ENCODE measurements around the gene CFAP221. TPM values are rescaled to one million over a fixed set of nuclear protein-coding genes. Genes with fewer than 3 reads are reported as not detected.
A peak's percentile ranks its signal among the peaks of the same experiment; 100 is the strongest.

The CFAP221 gene
- total RNA-seq, 1 donor from 2014 or later = 1.0 TPM

- intact Hi-C loops (cut with micrococcal nuclease) = no loop called here
- Histone ChIP-seq H3K4me1 (peaks cover 4% of the 10 kb centered on the region), H3K4me3 (peak within 1 kb of the TSS; percentile 54), H3K27me3 (ENCODE audit: low read depth) (peaks cover 67% of the 10 kb centered on the region), H3K27ac (replicated peaks) (no peak within 1 kb of the TSS), H3K9me3 (replicated peaks) (no peaks in the 10 kb centered on the region), H3K36me3 (no peaks in the 10 kb centered on the region)
- DNase-seq = no peak
- no peak for TF ChIP-seq CTCF (IDR thresholded peaks at IDR 0.05; ENCODE audit: borderline replicate concordance)
These were observed 20.1 kb upstream of the CFAP221 start, which contains the start of gene SCTR for GRCh38 chr2:119523952-119524694. Gene SCTR, minus strand, starts transcription at chr2:119524483. Its CDS starts 257 bp downstream, at chr2:119524226.

DNA sequence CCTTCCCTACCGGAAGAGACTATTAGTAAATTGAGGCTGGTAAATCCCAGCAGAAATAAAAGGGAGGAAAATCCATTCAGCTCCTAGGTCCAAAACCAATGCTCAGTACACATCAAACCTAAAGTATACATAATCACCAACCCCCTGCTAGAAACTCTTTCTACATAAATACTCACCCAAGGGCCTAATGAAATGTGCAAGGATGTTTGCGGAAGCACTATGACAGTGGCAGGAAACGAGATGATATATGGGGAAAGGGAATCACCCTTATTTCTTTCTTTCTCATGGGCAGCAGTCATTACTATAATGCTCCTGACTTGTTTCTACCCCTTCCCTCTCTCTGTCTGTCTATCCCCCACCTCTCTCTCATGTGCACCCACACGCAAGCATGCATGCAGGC lies 18.6 kb upstream of the CFAP221 start:
- Histone ChIP-seq H3K4me3 (no peak overlapping the region), H3K36me3 (no peaks in the 10 kb centered on the region), H3K9me3 (replicated peaks) (no peaks in the 10 kb centered on the region), H3K27ac (replicated peaks) (no peak overlapping the region), H3K4me1 (peaks cover 4% of the 10 kb centered on the region), H3K27me3 (ENCODE audit: low read depth) (peaks cover 77% of the 10 kb centered on the region)
- no peak for DNase-seq
- intact Hi-C loops (cut with micrococcal nuclease) = no loop called here
- TF ChIP-seq CTCF (IDR thresholded peaks at IDR 0.05; ENCODE audit: borderline replicate concordance) = no peak

- no peak for TF ChIP-seq CTCF (IDR thresholded peaks at IDR 0.05; ENCODE audit: borderline replicate concordance)
- DNase-seq = no peak
- intact Hi-C loops (cut with micrococcal nuclease) = no loop called here
- H3K4me1 ChIP-seq = peaks cover 4% of the 10 kb centered on the region
- H3K4me3 ChIP-seq = no peak overlapping the region
- peaks cover 15% of the 10 kb centered on the region for H3K9me3 ChIP-seq (replicated peaks)
- no peaks in the 10 kb centered on the region for H3K36me3 ChIP-seq
- peaks cover 60% of the 10 kb centered on the region for H3K27me3 ChIP-seq (ENCODE audit: low read depth)
- no peak overlapping the region for H3K27ac ChIP-seq (replicated peaks)
These were observed 16.2 kb upstream of the CFAP221 start for GRCh38 chr2:119527999-119528398.

DNA sequence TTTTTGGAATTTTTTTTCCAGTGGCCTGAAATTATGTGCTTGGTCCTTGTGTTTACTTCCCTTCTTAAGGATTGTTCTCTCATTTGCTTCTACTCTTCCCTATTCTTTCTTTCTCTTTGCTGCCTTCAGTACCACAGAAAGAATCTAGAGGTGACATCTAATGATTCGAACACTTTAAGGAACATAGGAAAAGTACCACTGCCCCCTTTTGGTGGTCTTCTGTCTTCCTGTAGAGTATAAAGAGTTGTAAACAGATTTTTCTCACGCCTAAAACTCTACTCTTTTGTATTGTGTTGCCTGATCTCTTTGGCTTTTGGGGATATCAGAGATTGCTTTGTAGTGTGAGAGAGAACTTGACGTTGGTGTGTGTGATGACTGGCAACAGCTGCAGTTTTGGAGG lies 13.0 kb upstream of the CFAP221 start:
- TF ChIP-seq CTCF (IDR thresholded peaks at IDR 0.05; ENCODE audit: borderline replicate concordance) = peak; percentile 13
- H3K36me3 ChIP-seq = no peaks in the 10 kb centered on the region
- peaks cover 28% of the 10 kb centered on the region for H3K27me3 ChIP-seq (ENCODE audit: low read depth)
- H3K4me1 ChIP-seq = no peaks in the 10 kb centered on the region
- H3K4me3 ChIP-seq = no peak overlapping the region
- intact Hi-C loops (cut with micrococcal nuclease) = no loop called here
- H3K27ac ChIP-seq (replicated peaks) = no peak overlapping the region
- DNase-seq = no peak
- H3K9me3 ChIP-seq (replicated peaks) = peaks cover 40% of the 10 kb centered on the region

- Histone ChIP-seq H3K27ac (replicated peaks) (no peak overlapping the region), H3K4me1 (no peaks in the 10 kb centered on the region), H3K9me3 (replicated peaks) (peaks cover 40% of the 10 kb centered on the region), H3K27me3 (ENCODE audit: low read depth) (peaks cover 21% of the 10 kb centered on the region), H3K4me3 (no peak overlapping the region), H3K36me3 (no peaks in the 10 kb centered on the region)
- no peak for TF ChIP-seq CTCF (IDR thresholded peaks at IDR 0.05; ENCODE audit: borderline replicate concordance)
- no peak for DNase-seq
- intact Hi-C loops (cut with micrococcal nuclease) = no loop called here
These were observed 10.7 kb upstream of the CFAP221 start for GRCh38 chr2:119533560-119533959.

All from left ventricle myocardium inferior (tissue), 1 donor.